IMR-90 (cell line): Measurements from ENCODE around the gene OOSP3. TPM values are rescaled to one million over a fixed set of nuclear protein-coding genes. Genes with fewer than 3 reads are reported as not detected.

Source experiments
- ATAC-seq: fragments of 200-7000 bp; cut with Tn5 transposase; 2 replicates; pipeline ENCODE4 v1.9.1; 2020; ENCODE audit warnings: low read depth, mild to moderate bottlenecking, moderate library complexity
- BruUV-seq: library from RNA; stranded (reverse); fragments of 400-500 nt; replicated peaks from 2 replicates; lab custom pipeline; 2021; lab: Mats Ljungman, UMichigan
- CTCF ChIA-PET: fragments of 300-600 bp; formaldehyde crosslinking; extraction: SDS; loops from one replicate; lab custom pipeline; 2021; ENCODE audit warnings: antibody characterized with exemption; lab: Yijun Ruan, JAX
- POLR2A ChIA-PET: fragments of 300-600 bp; sonication (Branson Sonifier 250); formaldehyde crosslinking; loops from one replicate; lab custom pipeline; 2022; ENCODE audit warnings: antibody characterized with exemption; ENCODE audit not compliant: unreplicated experiment; lab: Charles Lee
- DNase-seq: peaks from one replicate; pipeline ENCODE4 v3.0.0; 2013
- H2AFZ ChIP-seq: replicated peaks from 2 replicates; pipeline ENCODE3; 2013; ENCODE audit warnings: low read length, mild to moderate bottlenecking; ENCODE audit not compliant: poor library complexity
- H2AK5ac ChIP-seq: 2 replicates; pipeline ENCODE4 v1.6.1; 2013; ENCODE audit warnings: low read depth, low read length, inconsistent platforms
- H2AK9ac ChIP-seq: replicated peaks from 2 replicates; pipeline ENCODE3; 2013; ENCODE audit warnings: mild to moderate bottlenecking, low read depth, low read length, moderate library complexity; ENCODE audit not compliant: poor library complexity
- H2BK120ac ChIP-seq: 2 replicates; pipeline ENCODE4 v1.6.1; 2013; ENCODE audit warnings: low read depth, low read length, inconsistent platforms
- H2BK15ac ChIP-seq: 3 replicates; pipeline ENCODE4 v1.6.1; 2013; ENCODE audit warnings: low read depth, low read length, inconsistent platforms
- H2BK20ac ChIP-seq: 2 replicates; pipeline ENCODE4 v1.6.1; 2013; ENCODE audit warnings: low read depth, mild to moderate bottlenecking, inconsistent platforms, low read length, moderate library complexity
- H2BK5ac ChIP-seq: 2 replicates; pipeline ENCODE4 v1.6.1; 2013; ENCODE audit warnings: mild to moderate bottlenecking, low read depth, low read length, inconsistent platforms; ENCODE audit not compliant: poor library complexity, severe bottlenecking
- H3K14ac ChIP-seq: replicated peaks from 2 replicates; pipeline ENCODE4 v1.6.1; 2013; ENCODE audit warnings: low read depth, low read length, inconsistent platforms
- H3K18ac ChIP-seq: 2 replicates; pipeline ENCODE4 v1.6.1; 2013; ENCODE audit warnings: low read depth, low read length, control low read depth
- H3K23ac ChIP-seq: 2 replicates; pipeline ENCODE4 v1.6.1; 2013; ENCODE audit warnings: low read depth, low read length, inconsistent platforms
- H3K27ac ChIP-seq: 2 replicates; pipeline ENCODE4 v1.5.1; 2013; ENCODE audit warnings: mild to moderate bottlenecking, control low read depth, low read length; ENCODE audit not compliant: insufficient read depth
- H3K27me3 ChIP-seq: 2 replicates; pipeline ENCODE4 v1.6.1; 2013; ENCODE audit warnings: low read length; ENCODE audit not compliant: control insufficient read depth, insufficient read depth
- H3K36me3 ChIP-seq: 2 replicates; pipeline ENCODE4 v1.6.1; 2013; ENCODE audit warnings: low read length, mixed read lengths; ENCODE audit not compliant: control insufficient read depth, insufficient read depth
- H3K4ac ChIP-seq: 2 replicates; pipeline ENCODE4 v1.6.1; 2013; ENCODE audit warnings: low read depth, low read length, inconsistent platforms
- H3K4me1 ChIP-seq: 2 replicates; pipeline ENCODE4 v1.6.1; 2013; ENCODE audit warnings: low read length, mixed read lengths; ENCODE audit not compliant: control insufficient read depth, insufficient read depth
- H3K4me2 ChIP-seq: 2 replicates; pipeline ENCODE4 v1.6.1; 2013; ENCODE audit warnings: low read depth, mild to moderate bottlenecking, control low read depth, low read length, moderate library complexity
- H3K4me3 ChIP-seq: 2 replicates; pipeline ENCODE4 v1.5.1; 2013; ENCODE audit warnings: low read depth, mild to moderate bottlenecking, control low read depth, low read length, moderate library complexity; ENCODE audit not compliant: insufficient read depth
- H3K56ac ChIP-seq: 2 replicates; pipeline ENCODE4 v1.6.1; 2013; ENCODE audit warnings: low read length, inconsistent platforms; ENCODE audit not compliant: insufficient read depth; ENCODE audit errors: extremely low read depth
- H3K79me1 ChIP-seq, 2 experiments: 2 replicates each; pipeline ENCODE4 v1.6.1; 2013; ENCODE audit warnings: low read length in 2 of 2, inconsistent platforms in 1 of 2, low read depth in 1 of 2
- H3K9ac ChIP-seq: 2 replicates; pipeline ENCODE4 v1.6.1; 2013; ENCODE audit warnings: low read depth, low read length, control low read depth
- H3K9me1 ChIP-seq: 2 replicates; pipeline ENCODE4 v1.6.1; 2013; ENCODE audit warnings: low read length, inconsistent platforms; ENCODE audit not compliant: insufficient read depth
- H3K9me3 ChIP-seq: 2 replicates; pipeline ENCODE4 v1.6.1; 2013; ENCODE audit warnings: low read length; ENCODE audit not compliant: control insufficient read depth, insufficient read depth
- H4K20me1 ChIP-seq: 2 replicates; pipeline ENCODE4 v1.6.1; 2013; ENCODE audit warnings: low read length, inconsistent platforms; ENCODE audit not compliant: insufficient read depth
- H4K5ac ChIP-seq: 2 replicates; pipeline ENCODE4 v1.6.1; 2013; ENCODE audit warnings: mild to moderate bottlenecking, low read depth, low read length, control low read depth
- H4K8ac ChIP-seq, 2 experiments: 2 replicates each; pipeline ENCODE4 v1.6.1; 2013; ENCODE audit warnings: low read depth in 2 of 2, low read length in 2 of 2, control low read depth in 1 of 2, inconsistent platforms in 1 of 2
- H4K91ac ChIP-seq: 2 replicates; pipeline ENCODE4 v1.6.1; 2013; ENCODE audit warnings: low read depth, low read length, inconsistent platforms; ENCODE audit not compliant: insufficient read depth
- BHLHE40 ChIP-seq: fragments of 150-350 bp; IDR thresholded peaks from 2 replicates; pipeline ENCODE4 v1.6.1; 2016; ENCODE audit warnings: mild to moderate bottlenecking, low read depth, low read length
- CEBPB ChIP-seq: IDR thresholded peaks from 2 replicates; pipeline ENCODE4 v1.6.1; 2012; ENCODE audit warnings: low read depth, low read length, improper control_type of control experiment
- CHD1 ChIP-seq: IDR thresholded peaks from 2 replicates; pipeline ENCODE4 v1.6.1; 2012; ENCODE audit warnings: low read depth, low read length, improper control_type of control experiment
- FOS ChIP-seq: fragments of 150-350 bp; IDR thresholded peaks from 2 replicates; pipeline ENCODE4 v1.6.1; 2016; ENCODE audit warnings: low read depth, low read length
- MAFK ChIP-seq: IDR thresholded peaks from 2 replicates; pipeline ENCODE4 v1.6.1; 2012; ENCODE audit warnings: low read depth, low read length, improper control_type of control experiment
- MAZ ChIP-seq: IDR thresholded peaks from 2 replicates; pipeline ENCODE4 v1.6.1; 2012; ENCODE audit warnings: low read depth, mild to moderate bottlenecking, low read length, improper control_type of control experiment, moderate library complexity, borderline replicate concordance
- MXI1 ChIP-seq: IDR thresholded peaks from 2 replicates; pipeline ENCODE4 v1.6.1; 2012; ENCODE audit warnings: low read depth, mild to moderate bottlenecking, low read length, moderate library complexity, borderline replicate concordance
- NFE2L2 ChIP-seq: fragments of 150-350 bp; IDR thresholded peaks from 2 replicates; pipeline ENCODE4 v1.6.1; 2016; ENCODE audit warnings: low read depth, mild to moderate bottlenecking, low read length
- POLR2A ChIP-seq: IDR thresholded peaks from 2 replicates; pipeline ENCODE4 v1.6.1; 2012; ENCODE audit warnings: mild to moderate bottlenecking, low read depth, low read length
- RAD21 ChIP-seq: IDR thresholded peaks from 2 replicates; pipeline ENCODE4 v1.6.1; 2012; ENCODE audit warnings: low read length, improper control_type of control experiment
- RCOR1 ChIP-seq: IDR thresholded peaks from 2 replicates; pipeline ENCODE4 v1.6.1; 2012; ENCODE audit warnings: mild to moderate bottlenecking, low read length, improper control_type of control experiment; ENCODE audit not compliant: insufficient replicate concordance
- RFX5 ChIP-seq: IDR thresholded peaks from 2 replicates; pipeline ENCODE4 v1.8.0; 2012; ENCODE audit warnings: low read depth, mild to moderate bottlenecking, low read length, moderate library complexity
- SMC3 ChIP-seq: fragments of 150-350 bp; IDR thresholded peaks from 2 replicates; pipeline ENCODE4 v1.6.1; 2016; ENCODE audit warnings: low read depth, mild to moderate bottlenecking, antibody characterized with exemption, low read length, moderate library complexity
- USF2 ChIP-seq: fragments of 150-350 bp; IDR thresholded peaks from 2 replicates; pipeline ENCODE4 v1.6.1; 2017; ENCODE audit warnings: mild to moderate bottlenecking, antibody characterized with exemption, low read length, low read depth
- WGBS, 2 experiments: methylation state at CpG; one replicate each; pipeline versions ENCODE4 v1.1.5 to v1.1.7; 2013; ENCODE audit warnings: missing lambda C conversion rate in 2 of 2; ENCODE audit not compliant: insufficient read length in 1 of 2; ENCODE audit errors: extremely low coverage in 2 of 2; 5-methylcytosine and 5-hydroxymethylcytosine counted together
- dilution Hi-C: fragments of 300-500 bp; cut with HindIII; formaldehyde crosslinking; loops from one replicate; pipeline ENCODE4 v1.14.3; 2018; ENCODE audit warnings: low sequenced_read_pairs; ENCODE audit not compliant: unreplicated experiment
- in situ Hi-C: fragments of 300-500 bp; cut with MboI; formaldehyde crosslinking; loops from 3 replicates; pipeline ENCODE4 v1.14.3; 2019; ENCODE audit warnings: low sequenced_read_pairs, inconsistent platforms, mixed read lengths
- intact Hi-C: fragments of 100-400 bp; cut with micrococcal nuclease; formaldehyde crosslinking; loops from 2 replicates; pipeline ENCODE4 v1.10.0; 2022
- polyA plus RNA-seq, 3 experiments: library from polyadenylated mRNA; depleted of rRNA; stranded (reverse); fragments of >200 nt; gene quantifications; 2 replicates each; pipeline ENCODE4 v1.2.3, GENCODE V29; 2012; ENCODE audit warnings: low replicate concordance in 1 of 3
- total RNA-seq: library from RNA; depleted of rRNA; stranded (reverse); fragments of >200 nt; gene quantifications from 2 replicates; pipeline ENCODE4 v1.2.3, GENCODE V29; 2012
- TF ChIP-seq, protein P1 (sequence below): fragments of 150-350 bp; IDR thresholded peaks from 2 replicates; pipeline ENCODE4 v1.6.1; 2016; ENCODE audit warnings: low read depth, mild to moderate bottlenecking, low read length, moderate library complexity, borderline replicate concordance
- TF ChIP-seq, protein P2 (sequence below): conservative IDR thresholded peaks from 2 replicates; pipeline ENCODE4 v1.5.1; 2012; ENCODE audit warnings: mild to moderate bottlenecking, low read depth, low read length, improper control_type of control experiment

Gene OOSP3
- total and polyA plus RNA-seq, 2 of the 4 experiments (the other 2 are of a cell fraction), result not detected

GRCh38 chr11:59939482-59939881 lies 60.9 kb downstream of the OOSP3 start:
- H3K4me1 ChIP-seq, result no peaks in the 10 kb centered on the region
- H3K23ac ChIP-seq, result no peak overlapping the region
- ChIA-PET POLR2A (no interaction called here), CTCF (no interaction called here)
- no peak overlapping the region for H3K56ac ChIP-seq
- no TSS peak for BruUV-seq
- no peak overlapping the region for H2AK9ac ChIP-seq
- H3K14ac ChIP-seq, result no peak overlapping the region
- no peak overlapping the region for H2BK15ac ChIP-seq
- no peaks in the 10 kb centered on the region for H4K20me1 ChIP-seq
- no peak for TF ChIP-seq MXI1
- TF ChIP-seq NFE2L2, result no peak
- no peak for TF ChIP-seq FOS
- TF ChIP-seq POLR2A, result no peak
- TF ChIP-seq CHD1, result no peak
- TF ChIP-seq, protein P1, sequence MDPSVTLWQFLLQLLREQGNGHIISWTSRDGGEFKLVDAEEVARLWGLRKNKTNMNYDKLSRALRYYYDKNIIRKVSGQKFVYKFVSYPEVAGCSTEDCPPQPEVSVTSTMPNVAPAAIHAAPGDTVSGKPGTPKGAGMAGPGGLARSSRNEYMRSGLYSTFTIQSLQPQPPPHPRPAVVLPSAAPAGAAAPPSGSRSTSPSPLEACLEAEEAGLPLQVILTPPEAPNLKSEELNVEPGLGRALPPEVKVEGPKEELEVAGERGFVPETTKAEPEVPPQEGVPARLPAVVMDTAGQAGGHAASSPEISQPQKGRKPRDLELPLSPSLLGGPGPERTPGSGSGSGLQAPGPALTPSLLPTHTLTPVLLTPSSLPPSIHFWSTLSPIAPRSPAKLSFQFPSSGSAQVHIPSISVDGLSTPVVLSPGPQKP, result no peak
- no peak for TF ChIP-seq MAZ
- no peak for TF ChIP-seq RFX5
- TF ChIP-seq CEBPB, result no peak
- no peak for TF ChIP-seq RCOR1
- TF ChIP-seq SMC3, result no peak
- no peak for TF ChIP-seq BHLHE40
- no peak for TF ChIP-seq RAD21
- no peak for TF ChIP-seq MAFK
- no peak for TF ChIP-seq USF2
- TF ChIP-seq, protein P2, sequence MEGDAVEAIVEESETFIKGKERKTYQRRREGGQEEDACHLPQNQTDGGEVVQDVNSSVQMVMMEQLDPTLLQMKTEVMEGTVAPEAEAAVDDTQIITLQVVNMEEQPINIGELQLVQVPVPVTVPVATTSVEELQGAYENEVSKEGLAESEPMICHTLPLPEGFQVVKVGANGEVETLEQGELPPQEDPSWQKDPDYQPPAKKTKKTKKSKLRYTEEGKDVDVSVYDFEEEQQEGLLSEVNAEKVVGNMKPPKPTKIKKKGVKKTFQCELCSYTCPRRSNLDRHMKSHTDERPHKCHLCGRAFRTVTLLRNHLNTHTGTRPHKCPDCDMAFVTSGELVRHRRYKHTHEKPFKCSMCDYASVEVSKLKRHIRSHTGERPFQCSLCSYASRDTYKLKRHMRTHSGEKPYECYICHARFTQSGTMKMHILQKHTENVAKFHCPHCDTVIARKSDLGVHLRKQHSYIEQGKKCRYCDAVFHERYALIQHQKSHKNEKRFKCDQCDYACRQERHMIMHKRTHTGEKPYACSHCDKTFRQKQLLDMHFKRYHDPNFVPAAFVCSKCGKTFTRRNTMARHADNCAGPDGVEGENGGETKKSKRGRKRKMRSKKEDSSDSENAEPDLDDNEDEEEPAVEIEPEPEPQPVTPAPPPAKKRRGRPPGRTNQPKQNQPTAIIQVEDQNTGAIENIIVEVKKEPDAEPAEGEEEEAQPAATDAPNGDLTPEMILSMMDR, result no peak
- no peaks in the 10 kb centered on the region for H3K36me3 ChIP-seq
- no peak overlapping the region for H3K9ac ChIP-seq
- no peak overlapping the region for H4K5ac ChIP-seq
- no peak overlapping the region for H2BK5ac ChIP-seq
- H3K9me1 ChIP-seq, result no peaks in the 10 kb centered on the region
- H4K91ac ChIP-seq, result no peak overlapping the region
- no peak overlapping the region for H2BK20ac ChIP-seq
- DNase-seq, result no peak
- H2AFZ ChIP-seq, result no peak overlapping the region
- in situ Hi-C loops (no loop called here), dilution Hi-C loops (no loop called here), intact Hi-C loops (no loop called here)
- H3K18ac ChIP-seq, result no peak overlapping the region
- no peak overlapping the region for H3K27ac ChIP-seq
- H3K4me3 ChIP-seq, result no peak overlapping the region
- H2BK120ac ChIP-seq, result no peak overlapping the region
- no peaks in the 10 kb centered on the region for H3K79me1 ChIP-seq
- no peak overlapping the region for H4K8ac ChIP-seq
- no peaks in the 10 kb centered on the region for H3K27me3 ChIP-seq
- H3K9me3 ChIP-seq, result peaks cover 2% of the 10 kb centered on the region; the same call in 1 of the 2 replicates
- no peak overlapping the region for H3K4ac ChIP-seq
- WGBS, 2 experiments, result 14% methylated on average over 1 of the region's 2 CpGs; no CpG with 5 or more reads in 1 of the 2 experiments
- no peak overlapping the region for H2AK5ac ChIP-seq
- no peak for ATAC-seq
- H3K4me2 ChIP-seq, result no peak overlapping the region
